ENCODE results near the gene SYT17. TPM values are rescaled to one million over a fixed set of nuclear protein-coding genes. Genes with fewer than 3 reads are reported as not detected.

Gene SYT17
- total and polyA plus RNA-seq, 12 donors = 1.1 to 6.5 (median 3.1) TPM

GRCh38 chr16:19172098-19172780 lies 4.2 kb downstream of the SYT17 start:
- H3K4me3 ChIP-seq = no peak overlapping the region
- intact Hi-C loops (cut with DNase I) = loop anchor here in 1 of 2 donors (10.0 kb wide), 1 partner anchor 203 kb away; no protein-coding TSS in a partner anchor

GRCh38 chr16:19173059-19173458 lies 5.0 kb downstream of the SYT17 start:
- DNase-seq = no peak
- intact Hi-C loops (cut with DNase I) = loop anchor here in 1 of 2 donors (10.0 kb wide), 1 partner anchor 202 kb away; no protein-coding TSS in a partner anchor
- H3K4me3 ChIP-seq = no peak overlapping the region
- H3K27me3 ChIP-seq = peaks cover 6% of the 10 kb centered on the region
- H3K36me3 ChIP-seq (replicated peaks in 1 of 2) = no peaks in the 10 kb centered on the region
- WGBS, 4 donors = 67 to 75% (median 69%) methylated on average over 7 to 8 of the region's 8 CpGs
- H3K27ac ChIP-seq = no peak overlapping the region
- TF ChIP-seq CTCF (IDR thresholded peaks at IDR 0.05) (no peak), POLR2A (IDR thresholded peaks at IDR 0.05) (no peak)
- peaks cover 0 to 10% of the 10 kb centered on the region in 2 donors for H3K4me1 ChIP-seq (replicated peaks in 1 of 2)
- H3K9me3 ChIP-seq (replicated peaks in 1 of 3) = no peaks in the 10 kb centered on the region

More at GRCh38 chr16:19172098-19172780, 4.2 kb downstream of the SYT17 start:
- Histone ChIP-seq H3K9me3 (replicated peaks in 1 of 3) (no peaks in the 10 kb centered on the region), H3K27ac (no peak overlapping the region), H3K4me1 (replicated peaks in 1 of 2) (peaks cover 0 to 17% of the 10 kb centered on the region in 2 donors), H3K27me3 (peaks cover 9% of the 10 kb centered on the region), H3K36me3 (replicated peaks in 1 of 2) (no peaks in the 10 kb centered on the region)
- DNase-seq = no peak
- 82 to 85% (median 83%) methylated on average over 12 of the region's 12 CpGs for WGBS, 4 donors
- TF ChIP-seq CTCF (IDR thresholded peaks at IDR 0.05) (no peak), POLR2A (IDR thresholded peaks at IDR 0.05) (no peak)

DNA sequence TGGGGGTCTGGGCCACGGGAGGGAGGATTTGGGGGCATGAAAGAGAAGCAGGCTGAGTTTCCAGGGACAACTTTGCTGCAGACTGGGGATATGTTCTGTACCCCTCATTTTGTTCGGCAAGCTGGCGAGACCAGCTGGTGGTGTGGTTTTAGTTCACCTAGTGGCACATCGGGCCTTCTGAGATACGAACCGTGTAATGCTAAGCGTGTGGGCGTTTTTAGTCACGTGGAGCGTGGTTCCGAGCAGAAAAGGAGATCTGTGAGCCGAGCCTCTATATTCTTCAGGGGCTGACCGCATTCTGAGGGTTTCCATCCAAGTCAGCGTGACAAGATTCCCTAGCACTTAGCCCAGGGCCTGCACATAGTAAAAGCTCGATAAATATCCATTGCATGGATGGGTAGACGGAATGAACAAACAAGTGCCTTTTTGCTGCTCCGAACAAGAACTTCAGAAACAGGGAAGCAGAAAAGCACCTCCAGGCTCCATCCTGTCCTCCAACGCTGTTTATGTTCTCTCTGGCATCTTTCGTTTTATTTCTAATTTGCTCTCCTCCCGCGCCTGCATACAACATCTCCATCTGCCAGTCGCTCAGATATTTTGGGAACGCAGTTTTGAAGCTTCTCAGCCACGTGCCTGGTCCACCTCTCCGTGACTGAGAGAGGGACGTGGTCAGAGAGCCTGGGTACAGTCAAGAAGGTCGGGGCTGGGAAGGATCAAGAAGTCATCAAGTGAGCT lies 5.8 kb downstream of the SYT17 start:
- DNase-seq = no peak
- intact Hi-C loops (cut with DNase I) = loop anchor here in 1 of 2 donors (10.0 kb wide), 1 partner anchor 201 kb away; no protein-coding TSS in a partner anchor
- Histone ChIP-seq H3K36me3 (replicated peaks in 1 of 2) (no peaks in the 10 kb centered on the region), H3K27ac (no peak overlapping the region), H3K4me1 (replicated peaks in 1 of 2) (peaks cover 0 to 2% of the 10 kb centered on the region in 2 donors), H3K9me3 (replicated peaks in 1 of 3) (no peaks in the 10 kb centered on the region), H3K4me3 (no peak overlapping the region), H3K27me3 (no peaks in the 10 kb centered on the region)
- WGBS, 4 donors = 81 to 94% (median 88%) methylated on average over 27 of the region's 27 CpGs
- no peak for TF ChIP-seq CTCF (IDR thresholded peaks at IDR 0.05)
- TF ChIP-seq POLR2A (IDR thresholded peaks at IDR 0.05) = no peak

DNA sequence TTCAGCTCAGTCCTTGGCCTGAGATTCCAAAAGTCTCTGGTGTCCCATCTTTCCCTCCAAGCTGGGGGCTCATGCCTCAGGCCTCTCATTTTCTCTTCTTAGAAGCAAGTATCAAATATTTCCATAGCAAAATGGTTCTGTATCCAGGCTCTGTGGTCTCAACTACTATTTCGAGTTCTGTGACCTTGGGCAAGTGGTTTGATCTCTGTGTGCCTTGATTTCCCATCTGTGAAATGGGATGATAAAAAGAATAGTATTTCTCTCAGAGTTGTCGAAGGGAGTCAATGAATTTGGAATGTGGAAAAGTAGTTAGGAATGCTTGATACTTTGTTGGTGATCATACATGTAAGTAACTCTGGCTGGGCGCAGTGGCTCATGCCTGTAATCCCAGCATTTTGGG lies 6.4 kb downstream of the SYT17 start:
- WGBS, 4 donors = 86 to 94% (median 91%) methylated on average over 3 of the region's 3 CpGs
- H3K4me1 ChIP-seq (replicated peaks in 1 of 2) = no peaks in the 10 kb centered on the region
- DNase-seq = no peak
- intact Hi-C loops (cut with DNase I) = loop anchor here in 1 of 2 donors (10.0 kb wide), 1 partner anchor 200 kb away; no protein-coding TSS in a partner anchor
- H3K27me3 ChIP-seq = no peaks in the 10 kb centered on the region
- H3K27ac ChIP-seq = no peak overlapping the region
- no peak for TF ChIP-seq POLR2A (IDR thresholded peaks at IDR 0.05)
- no peak for TF ChIP-seq CTCF (IDR thresholded peaks at IDR 0.05)
- no peak overlapping the region for H3K4me3 ChIP-seq
- H3K36me3 ChIP-seq (replicated peaks in 1 of 2) = no peaks in the 10 kb centered on the region
- H3K9me3 ChIP-seq (replicated peaks in 1 of 3) = no peaks in the 10 kb centered on the region

All from adrenal gland (tissue), 12 donors.